HTERT RPE-1 (cell line): ENCODE data around the gene PRKG2.
"Not testable (repeated sequence)": the region's sequence is repeated elsewhere in the genome, so short reads cannot be mapped to it uniquely, and the experiment has no call there.

Source experiments
- in situ Hi-C: fragments of 300-500 bp; cut with MboI; formaldehyde crosslinking; loops from 4 replicates; pipeline ENCODE4 v1.14.3; 2020; ENCODE audit warnings: low sequenced_read_pairs

Gene PRKG2, protein sequence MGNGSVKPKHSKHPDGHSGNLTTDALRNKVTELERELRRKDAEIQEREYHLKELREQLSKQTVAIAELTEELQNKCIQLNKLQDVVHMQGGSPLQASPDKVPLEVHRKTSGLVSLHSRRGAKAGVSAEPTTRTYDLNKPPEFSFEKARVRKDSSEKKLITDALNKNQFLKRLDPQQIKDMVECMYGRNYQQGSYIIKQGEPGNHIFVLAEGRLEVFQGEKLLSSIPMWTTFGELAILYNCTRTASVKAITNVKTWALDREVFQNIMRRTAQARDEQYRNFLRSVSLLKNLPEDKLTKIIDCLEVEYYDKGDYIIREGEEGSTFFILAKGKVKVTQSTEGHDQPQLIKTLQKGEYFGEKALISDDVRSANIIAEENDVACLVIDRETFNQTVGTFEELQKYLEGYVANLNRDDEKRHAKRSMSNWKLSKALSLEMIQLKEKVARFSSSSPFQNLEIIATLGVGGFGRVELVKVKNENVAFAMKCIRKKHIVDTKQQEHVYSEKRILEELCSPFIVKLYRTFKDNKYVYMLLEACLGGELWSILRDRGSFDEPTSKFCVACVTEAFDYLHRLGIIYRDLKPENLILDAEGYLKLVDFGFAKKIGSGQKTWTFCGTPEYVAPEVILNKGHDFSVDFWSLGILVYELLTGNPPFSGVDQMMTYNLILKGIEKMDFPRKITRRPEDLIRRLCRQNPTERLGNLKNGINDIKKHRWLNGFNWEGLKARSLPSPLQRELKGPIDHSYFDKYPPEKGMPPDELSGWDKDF

DNA sequence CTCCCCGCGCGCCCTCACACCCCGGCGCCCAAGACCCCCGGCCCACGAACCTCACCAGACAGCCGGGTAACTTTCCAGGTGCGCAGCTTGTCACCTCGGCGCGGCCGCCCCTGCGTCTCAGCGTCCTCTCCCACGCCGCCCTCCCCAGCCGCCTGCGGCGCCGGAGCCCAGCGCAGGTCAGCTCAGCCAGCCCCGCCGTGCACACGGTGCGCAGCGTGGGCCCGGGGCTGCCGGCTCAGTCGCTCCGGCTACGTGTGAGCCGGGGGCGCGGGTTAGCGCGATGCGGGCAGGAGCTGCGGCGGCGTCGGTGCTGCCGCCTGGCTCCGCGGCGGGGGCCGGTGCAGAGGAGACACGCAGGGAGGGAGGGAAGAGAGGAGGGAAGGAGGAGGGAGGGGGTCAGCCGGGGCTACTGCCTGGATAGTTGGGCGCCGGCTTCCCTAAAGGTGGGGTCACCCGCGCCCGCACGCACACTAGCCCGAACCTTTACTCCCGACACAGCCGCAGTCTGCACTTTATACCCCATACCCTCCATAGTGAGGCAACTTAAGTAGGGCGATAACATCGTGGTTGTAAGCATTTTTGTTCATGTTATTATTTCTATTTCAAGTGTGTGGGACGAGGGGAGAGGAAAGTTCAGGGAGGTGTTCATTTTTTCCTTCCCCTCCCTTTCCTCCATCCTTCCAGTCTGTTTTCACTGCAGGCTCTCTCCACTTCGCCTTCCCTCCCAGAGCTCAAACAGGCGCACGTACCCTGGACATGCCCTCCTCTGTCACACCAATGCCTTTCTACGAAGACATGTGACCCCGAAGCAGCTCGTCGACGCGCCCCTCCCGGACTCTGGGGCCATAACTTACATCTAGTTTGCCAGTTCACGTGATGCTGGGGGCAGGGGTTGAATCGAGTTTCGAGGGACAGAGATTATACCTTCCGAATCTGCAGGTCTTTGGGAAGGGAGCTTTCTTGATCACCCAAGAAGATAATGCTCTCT is at the start of gene PRKG2:
PRKG2 (minus strand) TSS at position 342 of the 988 bp plus-strand sequence. CDS start 10,175 bp downstream, outside the sequence.
- in situ Hi-C loops = no loop called here

DNA sequence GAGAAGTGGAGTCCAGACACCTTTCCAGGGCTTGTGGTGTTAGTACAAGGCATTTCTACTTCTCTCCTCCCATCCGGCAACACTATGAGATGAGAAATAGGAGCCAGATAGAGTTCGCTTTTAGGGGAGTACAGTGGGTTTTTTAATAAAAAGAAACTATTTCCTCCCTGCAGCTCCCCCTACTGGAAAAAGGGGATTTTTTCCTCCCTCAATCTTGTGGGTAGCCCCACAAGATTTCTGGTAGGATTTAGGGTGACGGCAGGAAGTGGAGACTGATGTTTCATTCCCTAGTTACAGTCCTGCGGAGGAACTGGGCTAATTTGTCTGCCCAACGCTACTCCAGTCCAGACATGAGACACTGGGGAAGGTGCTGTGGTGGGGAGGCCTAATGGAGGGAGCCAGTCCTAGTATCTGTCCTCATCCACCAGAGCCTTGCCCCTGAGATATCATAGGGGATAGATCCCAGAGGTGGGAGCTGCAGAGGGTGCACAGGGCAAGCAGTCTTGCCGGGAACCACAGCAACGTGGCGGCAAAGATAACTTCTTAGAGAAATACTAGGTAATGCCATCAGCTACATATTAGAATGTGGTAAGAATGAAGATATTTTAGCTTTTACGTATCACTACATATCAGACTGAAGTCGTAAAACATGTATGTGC is 45.5 kb upstream of the PRKG2 start:
- in situ Hi-C loops = no loop called here

DNA sequence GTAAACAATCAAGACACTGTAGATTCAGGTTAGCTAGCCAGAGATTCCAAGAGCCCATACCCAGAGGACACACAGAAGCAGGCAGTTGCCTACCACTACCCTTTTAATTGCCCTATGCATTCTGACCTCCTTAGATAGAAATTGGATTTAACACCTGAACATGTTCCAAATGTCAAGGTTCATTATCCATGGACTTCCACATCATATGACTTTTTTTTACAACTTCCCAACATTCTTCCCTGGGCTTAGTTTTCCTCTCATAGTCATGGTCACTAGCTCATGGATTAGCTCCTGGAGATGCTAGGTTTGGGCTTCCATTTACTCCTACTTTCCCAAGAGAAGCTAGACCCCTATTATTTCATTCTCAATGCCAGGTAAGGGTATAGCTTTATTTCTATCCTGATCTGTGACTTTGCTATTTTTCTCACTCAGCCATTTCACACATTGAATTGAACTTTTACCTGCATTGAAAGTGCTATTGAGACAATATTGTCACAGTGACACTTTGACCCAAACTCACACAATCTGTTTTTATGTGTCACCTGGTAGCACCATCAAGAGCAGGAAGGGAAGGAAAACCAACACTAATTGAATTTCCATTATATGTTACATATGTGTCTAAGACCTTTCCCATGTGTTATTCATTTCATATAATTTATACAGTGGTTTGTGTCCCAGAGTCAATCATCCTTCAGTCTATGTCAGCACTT is 44.0 kb upstream of the PRKG2 start:
- in situ Hi-C loops = no loop called here

DNA sequence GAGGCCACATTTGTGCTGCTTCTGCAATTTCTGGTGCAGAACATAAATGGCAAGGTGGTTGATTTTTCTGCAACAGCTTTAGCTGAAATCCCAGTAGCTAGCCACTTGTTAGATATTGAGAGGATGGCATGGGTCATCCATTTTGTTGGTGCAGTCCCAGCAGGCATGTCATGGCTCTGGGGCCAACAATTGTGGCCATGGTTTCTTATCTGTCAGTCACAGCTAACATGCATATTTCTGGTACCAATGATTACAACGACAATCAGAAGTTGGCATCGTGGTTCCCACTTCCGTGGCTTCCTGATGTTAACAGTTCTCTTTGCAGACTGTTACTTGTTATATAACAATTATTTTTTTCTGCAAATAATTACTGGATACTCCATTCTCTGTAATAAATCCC is 42.8 kb upstream of the PRKG2 start:
- in situ Hi-C loops = no loop called here

DNA sequence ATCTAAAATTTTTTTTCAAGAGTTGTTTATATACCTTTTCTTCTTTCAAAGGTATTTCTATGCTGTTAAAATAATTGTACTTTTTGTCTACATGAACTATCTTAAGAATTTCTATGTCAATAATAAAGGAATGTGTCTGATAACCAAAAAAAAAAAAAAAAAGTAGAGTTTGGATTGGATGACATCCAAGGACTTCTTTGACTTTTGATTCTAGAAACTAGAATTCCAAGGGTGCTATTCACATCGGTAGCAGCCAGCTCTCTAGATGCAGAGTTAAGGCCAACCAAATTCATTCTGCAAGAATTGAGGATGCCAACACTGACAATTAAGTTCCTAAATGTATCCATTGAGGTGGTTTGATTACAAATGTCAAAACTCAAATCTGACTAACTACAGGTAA is 42.0 kb upstream of the PRKG2 start:
- in situ Hi-C loops = no loop called here

DNA sequence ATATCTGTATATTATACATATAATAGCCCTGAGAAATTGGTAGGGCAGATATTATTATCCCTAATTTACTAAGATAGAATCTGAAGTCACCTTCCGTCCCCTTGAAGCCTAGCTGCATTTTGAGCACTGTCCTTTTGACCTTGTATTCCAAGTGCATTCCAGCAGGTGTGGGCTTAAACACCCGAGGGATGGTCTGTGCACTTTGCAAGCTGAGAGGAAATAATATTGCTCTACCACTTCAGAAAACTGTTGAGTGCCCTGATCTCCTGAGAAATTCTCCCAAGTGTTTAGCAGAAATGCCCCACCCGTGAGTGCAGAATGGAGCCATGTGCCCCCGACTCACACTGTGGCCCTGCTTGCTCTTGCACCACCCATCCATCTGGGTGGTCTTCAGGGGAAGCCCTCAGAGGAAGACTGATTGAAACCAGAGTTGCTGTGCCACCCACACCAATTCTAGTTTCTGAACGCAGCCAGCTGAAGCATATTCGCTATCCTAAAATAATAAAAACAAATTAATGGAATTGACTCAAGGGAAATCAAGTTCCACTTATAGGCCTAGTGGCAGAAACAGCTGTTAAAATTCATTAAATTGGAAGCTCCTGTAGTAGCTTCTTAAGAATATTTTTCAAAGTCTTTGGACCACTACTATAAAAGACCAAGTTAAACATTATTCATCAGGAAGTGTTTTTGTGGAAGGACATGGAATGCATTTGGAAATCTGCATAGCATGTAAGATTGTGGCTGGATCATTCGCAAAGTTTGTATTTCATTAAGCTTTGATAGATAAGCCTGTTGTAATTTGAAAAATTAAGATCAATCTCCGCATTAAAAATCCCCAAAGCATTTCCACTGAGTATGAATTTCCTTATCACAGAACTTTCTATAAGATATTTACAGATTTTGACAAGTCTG is 41.3 kb upstream of the PRKG2 start:
- in situ Hi-C loops = no loop called here

DNA sequence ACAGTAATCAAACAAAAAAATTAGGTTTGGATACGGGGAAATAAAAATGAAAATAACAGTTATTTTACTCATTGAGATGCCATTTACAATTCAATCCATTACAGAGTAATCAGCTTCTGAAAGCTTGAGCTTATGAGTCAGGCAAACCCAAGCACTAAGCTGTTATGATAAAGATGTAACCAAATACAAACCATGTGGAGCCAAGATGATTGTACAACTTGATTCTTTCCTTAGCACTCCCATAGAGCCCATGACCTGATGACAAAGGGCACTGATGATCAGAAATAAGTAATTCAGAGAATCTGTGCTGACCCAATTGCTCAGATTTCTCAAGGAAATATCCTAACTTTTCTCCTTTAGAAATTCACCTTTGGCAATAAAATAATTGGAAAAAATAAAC is 40.5 kb upstream of the PRKG2 start:
- in situ Hi-C loops = no loop called here

DNA sequence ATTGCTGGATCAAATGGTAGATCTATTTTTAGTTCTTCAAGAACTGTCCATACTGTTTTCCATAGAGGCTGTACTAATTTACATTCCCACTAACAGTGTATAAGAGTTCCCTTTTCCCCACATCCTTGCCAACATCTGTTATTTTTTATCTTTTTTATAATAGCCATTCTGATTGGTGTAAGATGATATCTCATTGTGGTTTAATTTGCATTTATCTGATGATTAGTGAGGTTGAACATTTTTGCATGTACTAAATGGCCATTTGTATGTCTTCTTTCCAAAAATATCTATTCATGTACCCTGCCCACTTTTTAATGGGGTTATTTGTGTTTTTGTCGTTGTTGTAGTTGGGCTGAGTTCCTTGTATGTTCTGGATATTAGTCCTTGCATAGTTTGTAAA is 35.4 kb upstream of the PRKG2 start:
- in situ Hi-C loops = no loop called here

DNA sequence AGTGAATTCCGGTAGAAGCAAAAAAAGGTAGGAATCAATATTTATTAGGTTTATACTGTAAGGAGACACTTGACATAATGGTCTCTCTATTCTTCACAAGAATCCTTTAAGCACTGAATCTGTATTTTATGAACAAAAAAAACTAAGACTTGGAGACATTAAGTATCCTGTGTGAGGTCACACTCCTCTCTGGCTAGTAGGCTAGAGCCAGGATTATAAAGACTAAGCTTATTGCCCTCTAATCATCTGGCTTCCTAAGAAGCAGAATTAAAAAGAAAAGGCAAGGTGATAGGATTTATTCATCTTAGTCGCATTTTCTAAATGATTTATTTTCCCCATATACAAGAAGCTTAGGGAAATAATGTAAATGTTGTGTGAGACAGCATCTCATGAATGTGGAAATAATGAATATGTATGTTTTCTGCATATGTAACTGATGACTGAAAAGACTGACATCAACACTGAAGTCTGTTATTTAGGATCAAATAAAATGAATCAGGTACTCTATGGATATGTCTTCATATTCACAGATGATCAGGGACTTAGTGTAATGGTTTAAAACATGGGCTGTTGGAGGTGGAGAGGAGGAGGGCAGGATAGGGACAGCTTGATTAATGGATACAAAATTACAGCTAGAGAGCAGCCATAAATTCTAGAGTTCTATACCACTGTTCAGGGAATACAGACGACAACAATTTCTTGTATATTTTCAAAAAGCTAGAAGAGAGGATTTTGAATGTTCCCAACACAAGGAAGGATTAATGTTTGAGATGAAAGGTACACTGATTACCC is 30.4 kb upstream of the PRKG2 start:
- in situ Hi-C loops = no loop called here

DNA sequence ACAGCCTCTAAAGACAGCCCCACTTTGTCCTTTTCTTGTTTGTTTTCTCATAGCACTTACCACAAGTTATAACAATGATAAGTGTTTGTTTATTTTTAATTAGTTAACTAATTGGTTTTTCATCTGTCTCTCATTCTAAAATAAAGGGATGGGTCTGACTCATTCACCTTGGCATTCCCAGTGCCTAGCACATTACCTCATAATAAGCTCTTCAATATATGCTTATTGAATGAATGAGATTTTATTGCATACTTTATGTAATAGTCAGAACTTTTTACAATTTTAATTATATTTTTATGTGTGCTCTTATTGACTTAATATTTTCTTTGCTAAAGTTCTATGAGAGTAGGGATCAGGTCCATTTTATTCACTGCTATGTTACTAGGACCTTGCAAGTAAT is 22.8 kb upstream of the PRKG2 start:
- in situ Hi-C loops = no loop called here

DNA sequence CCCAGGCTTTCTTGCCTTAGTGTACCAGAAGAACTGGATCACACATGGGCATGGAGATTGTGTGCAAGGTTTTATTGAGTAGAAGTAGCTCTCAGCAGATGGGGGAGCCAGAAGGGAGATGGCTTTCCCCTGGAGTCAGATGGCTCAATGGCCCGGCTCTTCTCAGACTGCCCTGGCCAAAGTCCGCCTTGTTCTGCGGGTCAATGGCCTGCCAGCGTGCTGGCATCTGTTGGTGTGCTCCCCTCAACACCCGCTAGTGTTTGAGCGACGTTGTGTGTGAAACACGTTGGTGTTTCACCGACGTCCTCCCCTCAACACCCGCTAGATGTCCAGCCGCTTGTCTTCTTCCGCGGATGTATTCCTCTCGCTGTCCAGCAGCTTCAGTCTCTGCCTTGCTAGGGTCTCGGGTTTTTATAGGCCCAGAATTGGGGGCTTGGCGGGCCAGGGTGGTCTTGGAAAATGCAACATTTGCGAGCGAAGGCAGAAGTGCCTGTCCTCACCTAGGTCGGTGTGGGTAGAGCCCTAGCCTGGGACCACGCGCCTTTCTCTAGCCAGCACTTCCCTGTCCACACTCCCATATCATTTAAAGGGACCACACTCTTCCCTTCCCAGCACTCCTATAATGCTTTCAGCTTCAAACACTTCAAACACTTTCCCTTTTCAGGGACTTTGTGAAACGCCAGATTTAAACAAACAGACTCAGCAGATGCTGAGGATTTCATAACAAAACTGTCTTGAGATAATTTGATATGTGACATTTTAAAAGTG is 21.1 kb upstream of the PRKG2 start:
- in situ Hi-C loops = no loop called here

DNA sequence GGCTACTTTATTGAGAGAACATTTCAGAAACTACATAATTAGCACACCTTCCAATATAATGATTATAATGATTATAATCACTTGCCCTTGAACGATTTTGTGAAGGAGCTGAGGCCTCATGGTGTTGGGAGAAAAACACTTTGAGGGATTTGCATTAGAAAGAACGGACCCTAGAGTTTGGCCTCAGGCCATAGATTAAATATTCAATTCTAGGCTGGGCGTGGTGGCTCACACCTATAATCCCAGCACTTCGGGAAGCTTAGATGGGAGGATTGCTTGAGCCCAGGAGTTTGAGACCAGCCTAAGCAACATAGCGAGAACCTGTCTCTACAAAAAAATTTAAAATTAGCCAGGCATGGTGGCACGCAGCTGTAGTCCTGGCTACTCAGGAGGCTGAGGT is 12.9 kb upstream of the PRKG2 start:
- in situ Hi-C loops = no loop called here

DNA sequence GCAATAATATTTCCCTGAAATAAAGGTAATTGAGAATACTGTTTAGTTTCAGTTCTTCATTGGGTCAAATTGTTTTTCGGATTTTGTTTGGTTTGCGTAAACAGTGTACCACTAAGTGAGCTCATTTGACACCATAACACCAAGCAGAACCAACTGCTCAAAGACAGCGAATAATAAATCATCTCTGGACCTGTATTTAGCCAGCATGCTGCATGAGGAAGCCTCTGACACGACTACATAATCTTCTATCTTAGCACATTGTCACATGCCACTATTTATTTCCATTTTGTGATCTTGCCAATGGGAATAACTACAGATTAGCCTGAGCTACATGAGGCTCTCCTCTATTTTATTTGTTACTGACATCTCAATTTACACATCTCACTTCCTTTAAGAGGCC is 12.1 kb upstream of the PRKG2 start:
- in situ Hi-C loops = no loop called here

DNA sequence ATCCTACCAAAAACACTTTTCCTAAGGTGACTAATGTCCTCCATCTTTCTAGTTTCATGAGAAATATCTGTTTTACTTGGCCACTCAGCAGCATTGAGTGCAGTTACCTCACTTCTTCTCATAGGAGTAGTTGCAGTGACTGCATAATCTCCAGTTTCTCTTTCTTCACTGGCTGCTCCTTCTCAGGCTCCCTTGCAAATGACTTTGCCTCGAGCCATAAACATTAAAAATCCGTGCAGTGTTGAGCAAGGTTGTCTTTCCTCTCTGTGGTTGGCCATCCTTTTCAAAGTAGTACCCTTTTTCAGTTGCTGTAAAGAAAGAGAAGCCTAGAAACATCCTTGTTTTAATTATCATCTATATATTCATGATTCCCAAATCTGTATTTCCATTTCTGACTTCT is 10.2 kb upstream of the PRKG2 start:
- in situ Hi-C loops = no loop called here

DNA sequence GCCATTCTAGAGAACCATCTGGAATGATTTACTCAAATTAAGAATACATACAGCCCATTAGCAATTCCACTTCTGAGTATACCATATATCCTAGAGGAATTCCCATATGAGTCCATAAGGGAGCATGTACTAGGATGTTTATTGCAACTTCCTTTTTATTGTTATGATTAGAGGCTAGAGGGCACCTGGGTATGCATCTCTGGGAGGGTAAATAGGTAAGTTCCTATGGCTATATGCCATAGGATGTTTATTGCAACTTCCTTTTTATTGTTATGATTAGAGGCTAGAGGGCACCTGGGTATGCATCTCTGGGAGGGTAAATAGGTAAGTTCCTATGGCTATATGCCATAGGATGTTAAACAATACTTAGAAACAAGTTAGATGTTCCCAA is 7.1 kb upstream of the PRKG2 start:
- in situ Hi-C loops = not testable (repeated sequence)

DNA sequence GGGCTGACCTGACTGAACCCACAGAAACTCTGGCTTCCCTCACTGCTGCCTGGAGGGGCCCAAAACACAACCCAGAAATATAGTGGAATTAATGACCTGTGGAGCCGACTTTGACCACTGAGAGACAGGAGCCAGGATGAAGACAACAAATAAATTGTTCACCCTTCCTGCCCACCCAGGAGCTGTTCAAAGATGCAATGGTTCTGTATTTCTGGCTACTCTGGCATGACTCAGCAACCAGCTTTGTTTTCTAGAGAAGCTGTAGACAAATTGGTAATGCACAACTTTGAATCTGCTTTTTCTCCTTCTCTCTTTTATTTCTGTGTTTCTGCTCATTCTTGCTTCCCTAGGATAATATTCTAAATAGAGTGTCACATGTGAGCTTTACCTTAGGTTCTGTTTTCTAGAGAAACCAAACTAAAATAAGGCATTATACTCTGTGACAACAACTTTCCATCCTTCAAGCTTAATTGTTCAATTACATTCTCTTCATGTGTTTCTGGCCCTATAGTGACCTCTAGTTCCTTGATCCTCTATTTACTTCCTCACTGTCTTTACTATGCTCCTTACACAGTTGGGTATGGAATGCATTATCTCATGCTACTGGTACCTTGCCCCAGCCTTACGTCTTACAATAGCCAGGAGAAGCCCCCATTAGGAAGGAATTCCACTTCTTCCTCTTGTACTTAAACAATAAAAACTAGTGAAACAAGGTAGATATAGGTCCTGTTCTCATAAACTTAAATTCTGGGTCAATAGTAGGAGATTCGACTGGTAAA is 6.5 kb upstream of the PRKG2 start:
- in situ Hi-C loops = no loop called here

DNA sequence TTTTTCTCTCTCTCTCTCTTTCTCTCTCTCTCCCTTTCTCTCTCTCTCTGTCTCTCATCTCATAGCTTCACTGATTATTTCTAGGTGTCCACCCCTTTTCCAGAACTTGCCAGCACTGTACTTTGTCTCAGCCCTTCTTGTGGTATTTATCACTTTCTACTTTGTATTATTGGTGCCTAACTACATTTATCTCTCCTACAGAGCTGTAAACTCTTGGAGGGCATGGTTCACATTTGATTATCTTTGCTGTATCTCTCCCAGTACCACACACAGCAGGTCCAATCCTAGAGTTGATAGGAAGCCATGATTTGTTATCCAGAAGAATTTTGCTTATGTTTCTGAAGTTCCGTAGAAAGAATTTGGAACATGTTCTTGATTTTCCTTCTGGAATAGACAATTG is 5.2 kb upstream of the PRKG2 start:
- in situ Hi-C loops = no loop called here
